Type B pancreatic cell (in vitro differentiated cells): ENCODE data around the gene OR6V1. TPM values are rescaled to one million over a fixed set of nuclear protein-coding genes. Genes with fewer than 3 reads are reported as not detected.
"Not testable (repeated sequence)": the region's sequence is repeated elsewhere in the genome, so short reads cannot be mapped to it uniquely, and the experiment has no call there.

Experiments
- DNase-seq: peaks from one replicate; pipeline ENCODE4 v3.0.0; 2021; ENCODE audit warnings: mixed read lengths; ENCODE audit not compliant: unreplicated experiment; ENCODE audit errors: extremely low spot score
- H3K27ac Mint-ChIP-seq: 2 replicates; pipeline ENCODE4 v1.8.0; 2021; ENCODE audit warnings: mild to moderate bottlenecking, mixed read lengths
- H3K27me3 Mint-ChIP-seq: 2 replicates; pipeline ENCODE4 v1.8.0; 2021; ENCODE audit warnings: mixed read lengths
- H3K36me3 Mint-ChIP-seq: 2 replicates; pipeline ENCODE4 v1.8.0; 2021; ENCODE audit warnings: mixed read lengths
- H3K4me1 Mint-ChIP-seq: one replicate; pipeline ENCODE4 v1.8.0; 2021; ENCODE audit warnings: mixed read lengths; ENCODE audit not compliant: unreplicated experiment
- H3K4me3 Mint-ChIP-seq: 2 replicates; pipeline ENCODE4 v1.8.0; 2021; ENCODE audit warnings: mild to moderate bottlenecking, mixed read lengths
- H3K9me3 Mint-ChIP-seq: 2 replicates; pipeline ENCODE4 v1.8.0; 2021; ENCODE audit warnings: mixed read lengths
- CTCF ChIP-seq: fragments of 200-600 bp; sonication (generic); conservative IDR thresholded peaks from 2 replicates; pipeline ENCODE4 v1.5.0; 2021; ENCODE audit warnings: antibody characterized with exemption, mild to moderate bottlenecking
- total RNA-seq: library from RNA; stranded (reverse); gene quantifications from 2 replicates; pipeline ENCODE4 v1.2.1, GENCODE V29; 2021; ENCODE audit warnings: low replicate concordance

The OR6V1 gene
- total RNA-seq, 1 donor from 2014 or later = not detected

GRCh38 chr7:143074141-143074540 lies 22.0 kb downstream of the OR6V1 start:
- TF ChIP-seq CTCF = no peak
- no peaks in the 10 kb centered on the region for H3K4me1 Mint-ChIP-seq
- H3K4me3 Mint-ChIP-seq = no peak overlapping the region
- no peaks in the 10 kb centered on the region for H3K9me3 Mint-ChIP-seq
- no peak for DNase-seq
- H3K36me3 Mint-ChIP-seq = no peaks in the 10 kb centered on the region
- peaks cover 6% of the 10 kb centered on the region for H3K27me3 Mint-ChIP-seq
- H3K27ac Mint-ChIP-seq = no peak overlapping the region

GRCh38 chr7:143085109-143085508 lies 33.0 kb downstream of the OR6V1 start:
- H3K4me1 Mint-ChIP-seq = no peaks in the 10 kb centered on the region
- no peak overlapping the region for H3K4me3 Mint-ChIP-seq
- H3K27me3 Mint-ChIP-seq = no peaks in the 10 kb centered on the region
- no peak for TF ChIP-seq CTCF
- no peaks in the 10 kb centered on the region for H3K36me3 Mint-ChIP-seq
- H3K9me3 Mint-ChIP-seq = peaks cover 10% of the 10 kb centered on the region
- DNase-seq = no peak
- H3K27ac Mint-ChIP-seq = no peak overlapping the region

GRCh38 chr7:143085610-143086009 lies 33.5 kb downstream of the OR6V1 start:
- H3K27ac Mint-ChIP-seq, H3K9me3 Mint-ChIP-seq, DNase-seq, H3K27me3 Mint-ChIP-seq, H3K4me1 Mint-ChIP-seq, H3K4me3 Mint-ChIP-seq, H3K36me3 Mint-ChIP-seq: not testable (repeated sequence)

GRCh38 chr7:143088549-143089231 lies 36.5 kb downstream of the OR6V1 start:
- not testable (repeated sequence) for H3K4me1 Mint-ChIP-seq, H3K36me3 Mint-ChIP-seq, H3K4me3 Mint-ChIP-seq, DNase-seq, H3K27ac Mint-ChIP-seq, H3K27me3 Mint-ChIP-seq, H3K9me3 Mint-ChIP-seq

- no peaks in the 10 kb centered on the region for H3K27me3 Mint-ChIP-seq
- peaks cover 7% of the 10 kb centered on the region for H3K9me3 Mint-ChIP-seq
- no peak overlapping the region for H3K4me3 Mint-ChIP-seq
- no peak for TF ChIP-seq CTCF
- DNase-seq = no peak
- no peaks in the 10 kb centered on the region for H3K4me1 Mint-ChIP-seq
- H3K27ac Mint-ChIP-seq = no peak overlapping the region
- no peaks in the 10 kb centered on the region for H3K36me3 Mint-ChIP-seq
Measured at GRCh38 chr7:143096146-143096545, 44.0 kb downstream of the OR6V1 start.

GRCh38 chr7:143099579-143099978 lies 47.4 kb downstream of the OR6V1 start:
- H3K27ac Mint-ChIP-seq, H3K4me3 Mint-ChIP-seq: not testable (repeated sequence)

More at GRCh38 chr7:143099579-143099978, 47.4 kb downstream of the OR6V1 start:
- DNase-seq, H3K36me3 Mint-ChIP-seq, H3K9me3 Mint-ChIP-seq, H3K27me3 Mint-ChIP-seq, H3K4me1 Mint-ChIP-seq: not testable (repeated sequence)

Other genes with a start within 250 kb of the OR6V1 start
- gene EPHB6, start 197.3 kb upstream of the OR6V1 start, total RNA-seq = 8.4 and 8.8 TPM in 2 replicates
- 5.4 and 8.1 TPM in 2 replicates for gene TRPV6, start 166.6 kb upstream of the OR6V1 start, total RNA-seq
- not detected in 2 replicates for gene TRPV5, start 118.6 kb upstream of the OR6V1 start, total RNA-seq
- gene LLCFC1, start 112.9 kb upstream of the OR6V1 start, total RNA-seq = not detected in 2 replicates
- 1.6 and 2.8 TPM in 2 replicates for gene KEL, start 90.0 kb upstream of the OR6V1 start, total RNA-seq
- gene OR9A2, start 25.2 kb upstream of the OR6V1 start, total RNA-seq = not detected in 2 replicates
- gene PIP, start 79.7 kb downstream of the OR6V1 start, total RNA-seq = not detected in 2 replicates
- not detected in 2 replicates for gene TAS2R39, start 131.1 kb downstream of the OR6V1 start, total RNA-seq
- not detected in 2 replicates for gene TAS2R40, start 169.7 kb downstream of the OR6V1 start, total RNA-seq
- gene GSTK1, start 211.1 kb downstream of the OR6V1 start, total RNA-seq = 110 and 155 TPM in 2 replicates
- gene TMEM139, start 232.6 kb downstream of the OR6V1 start, total RNA-seq = 2.6 and 4.8 TPM in 2 replicates
- gene CASP2, start 236.0 kb downstream of the OR6V1 start, total RNA-seq = 53.9 and 55.2 TPM in 2 replicates